KMS-11 (cell line): ENCODE measurements around the gene ZCRB1.
A peak's percentile ranks its signal among the peaks of the same experiment; 100 is the strongest.
"Not testable (repeated sequence)": the region's sequence is repeated elsewhere in the genome, so short reads cannot be mapped to it uniquely, and the experiment has no call there.

Experiments
- H2AFZ ChIP-seq: fragments of 200-600 bp; sonication (generic); 2 replicates; pipeline ENCODE4 v1.6.1; 2016; ENCODE audit warnings: antibody characterized with exemption, mixed run types, low read depth
- H3K27ac ChIP-seq: fragments of 200-600 bp; sonication (generic); 2 replicates; pipeline ENCODE4 v1.6.1; 2016; ENCODE audit warnings: mild to moderate bottlenecking, mixed run types
- H3K27me3 ChIP-seq: fragments of 200-600 bp; sonication (generic); 2 replicates; pipeline ENCODE4 v1.6.1; 2017; ENCODE audit warnings: mild to moderate bottlenecking, low read depth, mixed run types, moderate library complexity; ENCODE audit not compliant: insufficient read depth
- H3K36me3 ChIP-seq: fragments of 200-600 bp; sonication (generic); 2 replicates; pipeline ENCODE4 v1.6.1; 2017; ENCODE audit warnings: mild to moderate bottlenecking, mixed run types; ENCODE audit not compliant: insufficient read depth
- H3K4me1 ChIP-seq: fragments of 200-600 bp; sonication (generic); 2 replicates; pipeline ENCODE4 v1.6.1; 2016; ENCODE audit warnings: mild to moderate bottlenecking, low read depth, mixed run types; ENCODE audit not compliant: poor library complexity, severe bottlenecking
- H3K4me2 ChIP-seq: fragments of 200-600 bp; sonication (generic); 2 replicates; pipeline ENCODE4 v1.7.0; 2016; ENCODE audit warnings: mild to moderate bottlenecking, mixed run types
- H3K4me3 ChIP-seq: fragments of 200-600 bp; sonication (generic); IDR thresholded peaks from 2 replicates; pipeline ENCODE4 v1.6.1; 2017; ENCODE audit warnings: low read depth, low read length, mixed read lengths; ENCODE audit not compliant: insufficient read depth
- H3K79me2 ChIP-seq: fragments of 200-600 bp; sonication (generic); 2 replicates; pipeline ENCODE4 v1.6.1; 2016; ENCODE audit warnings: low read depth, mixed run types; ENCODE audit not compliant: insufficient read depth
- H3K9ac ChIP-seq: fragments of 200-600 bp; sonication (generic); 2 replicates; pipeline ENCODE4 v1.6.1; 2016; ENCODE audit warnings: mild to moderate bottlenecking, mixed run types
- H4K20me1 ChIP-seq: fragments of 200-600 bp; sonication (generic); 2 replicates; pipeline ENCODE4 v1.6.1; 2016; ENCODE audit warnings: mild to moderate bottlenecking, mixed run types; ENCODE audit not compliant: insufficient read depth
- TF ChIP-seq, protein P1 (sequence below): fragments of 200-600 bp; sonication (generic); conservative IDR thresholded peaks from 2 replicates; pipeline ENCODE4 v1.6.1; 2017; ENCODE audit warnings: low read depth, mild to moderate bottlenecking, antibody characterized with exemption, low read length, moderate library complexity, mixed read lengths

ZCRB1 gene

DNA sequence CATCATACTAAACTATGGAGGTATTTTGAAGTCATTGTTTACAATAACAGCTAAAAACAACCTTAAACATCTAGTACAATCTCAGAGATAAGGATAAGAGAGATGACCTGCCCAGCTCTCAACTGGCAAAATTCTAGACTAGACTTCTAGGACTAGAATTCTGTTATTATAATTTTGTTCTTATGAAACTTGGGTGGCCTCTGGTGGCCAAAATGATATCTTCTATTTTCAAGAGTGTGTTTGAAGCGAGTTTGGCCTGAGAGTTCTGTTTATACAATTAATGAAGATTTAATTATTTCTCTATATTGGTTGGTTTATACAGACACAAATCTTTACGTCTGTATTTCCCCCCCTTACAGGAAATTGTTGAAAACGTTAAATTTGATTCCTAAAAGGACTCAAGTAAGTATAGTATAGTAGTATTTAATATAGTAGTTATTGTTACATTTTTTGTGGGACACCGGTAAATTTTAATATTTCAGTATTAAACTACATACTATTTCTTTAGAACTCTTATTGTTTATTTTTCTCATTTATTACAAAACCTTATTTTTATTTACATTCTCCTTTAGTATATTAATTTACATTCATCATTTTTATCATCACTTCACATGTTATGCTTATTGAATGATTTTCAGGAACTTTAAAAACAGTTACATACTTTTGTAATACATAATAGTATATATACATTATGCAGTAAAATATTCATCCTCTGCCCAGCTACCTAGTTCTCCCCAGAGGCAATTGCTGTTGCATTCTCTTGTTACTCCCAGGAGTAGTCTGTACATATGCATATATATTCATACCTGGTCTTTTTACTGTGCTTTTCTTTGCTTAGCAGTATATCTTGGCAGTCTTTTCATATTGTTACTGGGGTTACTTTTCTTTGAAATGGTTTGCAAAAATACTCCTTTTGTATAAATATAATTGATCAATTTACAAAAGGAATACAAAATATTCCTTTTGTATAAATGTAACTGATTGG is 6.7 kb upstream of the ZCRB1 start:
- no peaks in the 10 kb centered on the region for H3K27me3 ChIP-seq
- TF ChIP-seq, protein P1, sequence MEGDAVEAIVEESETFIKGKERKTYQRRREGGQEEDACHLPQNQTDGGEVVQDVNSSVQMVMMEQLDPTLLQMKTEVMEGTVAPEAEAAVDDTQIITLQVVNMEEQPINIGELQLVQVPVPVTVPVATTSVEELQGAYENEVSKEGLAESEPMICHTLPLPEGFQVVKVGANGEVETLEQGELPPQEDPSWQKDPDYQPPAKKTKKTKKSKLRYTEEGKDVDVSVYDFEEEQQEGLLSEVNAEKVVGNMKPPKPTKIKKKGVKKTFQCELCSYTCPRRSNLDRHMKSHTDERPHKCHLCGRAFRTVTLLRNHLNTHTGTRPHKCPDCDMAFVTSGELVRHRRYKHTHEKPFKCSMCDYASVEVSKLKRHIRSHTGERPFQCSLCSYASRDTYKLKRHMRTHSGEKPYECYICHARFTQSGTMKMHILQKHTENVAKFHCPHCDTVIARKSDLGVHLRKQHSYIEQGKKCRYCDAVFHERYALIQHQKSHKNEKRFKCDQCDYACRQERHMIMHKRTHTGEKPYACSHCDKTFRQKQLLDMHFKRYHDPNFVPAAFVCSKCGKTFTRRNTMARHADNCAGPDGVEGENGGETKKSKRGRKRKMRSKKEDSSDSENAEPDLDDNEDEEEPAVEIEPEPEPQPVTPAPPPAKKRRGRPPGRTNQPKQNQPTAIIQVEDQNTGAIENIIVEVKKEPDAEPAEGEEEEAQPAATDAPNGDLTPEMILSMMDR: peak; percentile 80
- H3K4me3 ChIP-seq: no peak overlapping the region
- H3K36me3 ChIP-seq: peaks cover 5% of the 10 kb centered on the region; the same call in 1 of the 2 replicates
- peaks cover 93% of the 10 kb centered on the region for H3K79me2 ChIP-seq
- H2AFZ ChIP-seq: no peak overlapping the region
- H3K4me1 ChIP-seq: peaks cover 30% of the 10 kb centered on the region
- H3K9ac ChIP-seq: no peak overlapping the region
- H4K20me1 ChIP-seq: peaks cover 18% of the 10 kb centered on the region; the same call in 1 of the 2 replicates
- no peak overlapping the region for H3K4me2 ChIP-seq
- H3K27ac ChIP-seq: no peak overlapping the region

DNA sequence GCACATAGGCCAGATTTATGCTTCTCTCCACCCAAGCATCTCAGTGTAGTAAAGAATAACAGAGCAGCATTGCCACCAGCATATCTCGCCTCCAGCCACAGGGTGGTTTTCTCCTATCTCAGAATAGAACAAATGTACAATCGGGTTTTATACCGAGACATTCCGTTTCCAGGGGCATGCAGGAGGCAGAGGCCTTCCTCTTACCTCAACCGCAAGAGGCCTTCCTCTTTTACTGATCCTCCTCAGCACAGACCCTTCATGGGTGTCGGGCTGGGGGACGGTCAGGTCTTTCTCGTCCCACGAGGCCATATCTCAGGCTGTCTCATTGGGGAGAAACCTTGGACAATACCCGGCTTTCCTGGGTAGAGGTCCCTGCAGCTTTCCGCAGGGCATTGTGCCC is 4.2 kb upstream of the ZCRB1 start:
- not testable (repeated sequence) for H3K4me2 ChIP-seq, H3K36me3 ChIP-seq, H3K27me3 ChIP-seq, H3K4me3 ChIP-seq, H3K9ac ChIP-seq, H2AFZ ChIP-seq, H3K27ac ChIP-seq
- Histone ChIP-seq H4K20me1 (peaks cover 18% of the 10 kb centered on the region; the same call in 1 of the 2 replicates), H3K79me2 (peaks cover 88% of the 10 kb centered on the region), H3K4me1 (peaks cover 36% of the 10 kb centered on the region)

DNA sequence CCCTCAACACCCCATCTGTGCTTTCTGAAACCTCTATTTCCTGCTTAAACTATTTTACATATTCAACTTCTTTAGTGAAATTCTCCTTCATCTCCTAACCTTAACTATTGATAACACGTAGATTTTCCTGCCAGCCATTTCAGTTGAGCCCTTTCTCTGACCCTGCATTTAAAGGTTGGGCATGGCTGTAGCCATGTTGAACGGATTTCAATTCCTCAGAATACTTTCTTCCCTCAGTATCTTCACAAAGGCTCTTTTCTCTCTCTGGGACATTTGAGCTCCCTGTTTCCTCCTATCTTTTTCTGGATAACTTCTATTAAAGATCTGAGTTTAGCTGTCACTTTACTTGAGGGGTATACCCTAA is 1.3 kb upstream of the ZCRB1 start:
- TF ChIP-seq, protein P1: no peak
- peak overlapping the region; percentile 69; the same call in 1 of the 2 replicates for H3K9ac ChIP-seq
- peak overlapping the region; percentile 16 for H3K4me3 ChIP-seq
- no peak overlapping the region for H2AFZ ChIP-seq
- H3K27ac ChIP-seq: peak overlapping the region; percentile 68; the same call in 1 of the 2 replicates
- H3K36me3 ChIP-seq: no peaks in the 10 kb centered on the region
- H3K4me2 ChIP-seq: peak overlapping the region; percentile 79
- H3K27me3 ChIP-seq: no peaks in the 10 kb centered on the region
- peaks cover 10% of the 10 kb centered on the region; the same call in 1 of the 2 replicates for H4K20me1 ChIP-seq
- peaks cover 29% of the 10 kb centered on the region for H3K4me1 ChIP-seq
- H3K79me2 ChIP-seq: peaks cover 62% of the 10 kb centered on the region

DNA sequence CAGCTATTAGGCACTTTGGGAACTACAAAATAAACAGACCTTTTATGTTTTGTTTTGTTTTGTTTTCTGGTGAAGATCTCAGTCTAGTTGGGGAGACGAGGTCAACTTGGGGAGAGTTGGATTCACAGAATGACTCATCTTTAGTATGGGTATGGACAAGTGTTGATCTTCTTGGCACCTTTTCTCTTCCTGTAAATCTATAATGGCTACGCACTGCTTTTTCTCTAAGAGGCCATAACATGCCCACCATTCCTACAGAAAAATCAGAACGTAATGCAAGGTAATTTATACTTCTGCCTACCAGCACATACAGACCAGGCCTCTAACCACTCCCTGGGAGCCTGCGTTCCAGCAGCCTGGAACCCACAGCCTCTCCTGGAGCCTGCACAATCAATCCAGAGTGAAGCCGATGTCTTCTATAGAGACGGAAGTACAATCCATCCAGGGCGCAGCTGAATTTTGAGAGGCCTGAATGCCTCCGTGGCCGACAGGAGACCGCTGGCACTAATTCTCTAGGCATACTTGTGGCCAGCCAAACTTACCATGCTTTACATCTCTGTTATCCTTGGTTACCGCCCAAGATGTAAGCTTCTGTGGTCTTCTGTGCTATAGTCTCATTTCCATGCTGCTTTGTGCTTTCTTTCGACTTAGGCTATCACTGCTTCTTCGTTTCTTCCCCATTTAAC is 790 bp upstream of the ZCRB1 start:
- H2AFZ ChIP-seq: peak overlapping the region; percentile 69; the same call in 1 of the 2 replicates

More for the DNA sequence above, 790 bp upstream of the ZCRB1 start:
- Histone ChIP-seq H4K20me1 (peaks cover 5% of the 10 kb centered on the region; the same call in 1 of the 2 replicates), H3K4me2 (peak overlapping the region; percentile 79), H3K4me3 (peak overlapping the region; percentile 16), H3K9ac (peak overlapping the region; percentile 69), H3K4me1 (peaks cover 24% of the 10 kb centered on the region), H3K36me3 (no peaks in the 10 kb centered on the region), H3K27me3 (no peaks in the 10 kb centered on the region), H3K79me2 (peaks cover 56% of the 10 kb centered on the region), H3K27ac (peak overlapping the region; percentile 68)
- TF ChIP-seq, protein P1: no peak
